GM12878 (cell line): ENCODE results near the gene PCSK6. TPM values are rescaled to one million over a fixed set of nuclear protein-coding genes. Genes with fewer than 3 reads are reported as not detected.

ENCODE experiments used
- ATAC-seq: fragments of 200-7000 bp; cut with Tn5 transposase; 3 replicates; pipeline ENCODE4 v1.9.1; 2020; ENCODE audit warnings: mild to moderate bottlenecking, moderate library complexity
- BruUV-seq: library from RNA; stranded (reverse); fragments of 400-500 nt; replicated peaks from 2 replicates; lab custom pipeline; 2021; lab: Mats Ljungman, UMichigan
- CTCF ChIA-PET: fragments of 300-600 bp; sonication (Branson Sonifier 250); formaldehyde crosslinking; extraction: SDS; loops from one replicate; lab custom pipeline; 2021; ENCODE audit warnings: inconsistent platforms; lab: Yijun Ruan, JAX
- POLR2A ChIA-PET: fragments of 350-600 bp; formaldehyde crosslinking; extraction: SDS; loops from one replicate; lab custom pipeline; 2021; ENCODE audit warnings: inconsistent platforms; lab: Charles Lee
- RAD21 ChIA-PET: fragments of 300-600 bp; sonication (Branson Sonifier 250); formaldehyde crosslinking; loops from one replicate; lab custom pipeline; 2023; ENCODE audit warnings: antibody characterized with exemption; ENCODE audit not compliant: unreplicated experiment; lab: Charles Lee
- SMC1A ChIA-PET: fragments of 300-600 bp; sonication (Branson Sonifier 250); formaldehyde crosslinking; loops from one replicate; lab custom pipeline; 2023; ENCODE audit not compliant: unreplicated experiment, uncharacterized antibody; lab: Charles Lee
- DNase-seq: peaks from one replicate; pipeline ENCODE4 v3.0.0-alpha.2; 2011; ENCODE audit warnings: low read depth, low spot score
- FAIRE-seq: peaks from 3 replicates; lab custom pipeline; 2011; peaks lifted over from hg19 to GRCh38; lab: Jason Lieb, UNC
- H2AFZ ChIP-seq: 2 replicates; pipeline ENCODE4 v1.6.0; 2011; ENCODE audit warnings: low read depth, low read length, control low read depth; ENCODE audit not compliant: control insufficient read depth
- H3K27ac ChIP-seq: 2 replicates; pipeline ENCODE4 v1.5.1; 2011; ENCODE audit warnings: control low read depth; ENCODE audit not compliant: control insufficient read depth, insufficient read depth
- H3K27me3 ChIP-seq, 2 experiments: replicated peaks in 1 of 2; 2 replicates each; pipeline versions ENCODE4 v1.6.0 to v1.6.1; 2011; ENCODE audit warnings: low read length in 1 of 2; ENCODE audit not compliant: control insufficient read depth in 2 of 2, insufficient read depth in 2 of 2
- H3K36me3 ChIP-seq, 2 experiments: 2 replicates each; pipeline ENCODE4 v1.5.1; 2011; ENCODE audit warnings: low read length in 1 of 2; ENCODE audit not compliant: control insufficient read depth in 2 of 2, insufficient read depth in 2 of 2
- H3K4me1 ChIP-seq: 2 replicates; pipeline ENCODE4 v1.6.1; 2011; ENCODE audit warnings: mild to moderate bottlenecking, low read length, moderate library complexity, mixed read lengths; ENCODE audit not compliant: control insufficient read depth, insufficient read depth
- H3K4me2 ChIP-seq: 2 replicates; pipeline ENCODE4 v1.6.0; 2011; ENCODE audit warnings: control low read depth; ENCODE audit not compliant: control insufficient read depth, insufficient read depth
- H3K4me3 ChIP-seq: fragments of 200-600 bp; sonication (generic); 2 replicates; pipeline ENCODE4 v1.5.1; 2016
- H3K79me2 ChIP-seq: 2 replicates; pipeline ENCODE4 v1.6.0; 2011; ENCODE audit warnings: low read length; ENCODE audit not compliant: control insufficient read depth, insufficient read depth
- H3K9ac ChIP-seq: 2 replicates; pipeline ENCODE4 v1.8.0; 2011; ENCODE audit warnings: low read length, control low read depth, mixed read lengths; ENCODE audit not compliant: control insufficient read depth, insufficient read depth
- H3K9me3 ChIP-seq: replicated peaks from 3 replicates; pipeline ENCODE4 v1.5.1; 2011; ENCODE audit warnings: mild to moderate bottlenecking, low read length; ENCODE audit not compliant: control insufficient read depth, insufficient read depth
- H4K20me1 ChIP-seq: 2 replicates; pipeline ENCODE4 v1.6.0; 2011; ENCODE audit not compliant: control insufficient read depth, insufficient read depth
- BACH1 ChIP-seq: fragments of 450-650 bp; IDR thresholded peaks from 2 replicates; pipeline ENCODE4 v1.6.1; 2017; ENCODE audit warnings: mild to moderate bottlenecking, borderline replicate concordance
- ETV6 ChIP-seq, 2 experiments: fragments of 450-650 bp in 1 of 2; IDR thresholded peaks in 1 of 2; conservative IDR thresholded peaks in 1 of 2; 2 replicates each; pipeline ENCODE4 v1.6.1; 2014; ENCODE audit warnings: antibody characterized with exemption in 1 of 2, borderline replicate concordance in 1 of 2, low read depth in 1 of 2, mild to moderate bottlenecking in 1 of 2, moderate library complexity in 1 of 2
- FOXK2 ChIP-seq: fragments of 450-650 bp; IDR thresholded peaks from 2 replicates; pipeline ENCODE4 v1.6.1; 2017; ENCODE audit warnings: mild to moderate bottlenecking, moderate library complexity
- GATAD2B ChIP-seq: fragments of 450-650 bp; conservative IDR thresholded peaks from 2 replicates; pipeline ENCODE4 v1.6.1; 2017; ENCODE audit warnings: low read depth, mild to moderate bottlenecking, moderate library complexity
- IRF5 ChIP-seq: fragments of 450-650 bp; IDR thresholded peaks from 2 replicates; pipeline ENCODE4 v1.6.1; 2017; ENCODE audit warnings: borderline replicate concordance
- MEF2A ChIP-seq: IDR thresholded peaks from 2 replicates; pipeline ENCODE4 v1.6.1; 2011; ENCODE audit warnings: low read depth, mild to moderate bottlenecking, low read length, moderate library complexity; ENCODE audit not compliant: insufficient read depth
- POLR2AphosphoS2 ChIP-seq: IDR thresholded peaks from 2 replicates; pipeline ENCODE4 v1.6.1; 2011; ENCODE audit warnings: low read depth, mild to moderate bottlenecking, low read length, improper control_type of control experiment, moderate library complexity
- POLR2AphosphoS5 ChIP-seq: IDR thresholded peaks from 2 replicates; pipeline ENCODE4 v1.6.1; 2011; ENCODE audit warnings: mild to moderate bottlenecking, low read length, inconsistent platforms
- PRDM15 ChIP-seq: fragments of 450-650 bp; formaldehyde crosslinking; IDR thresholded peaks from 2 replicates; pipeline ENCODE4 v1.4.0; 2020; ENCODE audit warnings: mild to moderate bottlenecking, moderate library complexity
- RFX5 ChIP-seq: IDR thresholded peaks from 2 replicates; pipeline ENCODE4 v1.6.1; 2011; ENCODE audit warnings: low read depth, low read length, improper control_type of control experiment
- SIN3A ChIP-seq: IDR thresholded peaks from 2 replicates; pipeline ENCODE4 v1.6.1; 2012; ENCODE audit warnings: low read depth, low read length, improper control_type of control experiment
- TAF1 ChIP-seq: IDR thresholded peaks from 2 replicates; pipeline ENCODE4 v1.6.1; 2011; ENCODE audit warnings: mild to moderate bottlenecking, low read depth, low read length, borderline replicate concordance
- YBX1 ChIP-seq: fragments of 450-650 bp; IDR thresholded peaks from 2 replicates; pipeline ENCODE4 v1.6.1; 2016; ENCODE audit warnings: antibody characterized with exemption
- ZBTB11 ChIP-seq: fragments of 450-650 bp; formaldehyde crosslinking; IDR thresholded peaks from 2 replicates; pipeline ENCODE4 v1.5.0; 2022; ENCODE audit warnings: mild to moderate bottlenecking, missing genetic modification characterization
- WGBS: methylation state at CpG from one replicate; pipeline ENCODE4 v1.1.6; 2016; ENCODE audit warnings: low lambda C conversion rate; ENCODE audit not compliant: insufficient replicate concordance, insufficient coverage; ENCODE audit errors: missing lambda C conversion rate; 5-methylcytosine and 5-hydroxymethylcytosine counted together
- in situ Hi-C: fragments of 300-500 bp; cut with MboI; formaldehyde crosslinking; loops from 9 replicates; pipeline ENCODE4 v1.14.3; 2018; ENCODE audit warnings: mixed read lengths
- intact Hi-C: fragments of 100-400 bp; cut with micrococcal nuclease; formaldehyde crosslinking; loops from one replicate; pipeline ENCODE4 v1.14.2; 2022; ENCODE audit not compliant: unreplicated experiment
- polyA plus RNA-seq, 11 experiments: library from polyadenylated mRNA; depleted of rRNA in 4 of 11; unstranded in 6 of 11; stranded (reverse) in 5 of 11; fragments of >200 nt; fragmentation: Nextera tagmentation in 4 of 11; fragmentation: Illumina TruSeq in 1 of 11; extraction: Ambion mirVana in 4 of 11; extraction: Trizol in 1 of 11; gene quantifications; 1 replicate in 1 of 11; 2 replicates in 10 of 11; pipeline versions ENCODE4 v1.2.1 to v1.2.3, GENCODE V29; 2011 to 2016; ENCODE audit warnings: inconsistent platforms in 2 of 11, missing spikeins in 2 of 11, low read depth in 1 of 11
- total RNA-seq, 4 experiments: library from RNA; depleted of rRNA in 3 of 4; stranded (reverse); fragments of >200 nt in 3 of 4; fragmentation: Illumina TruSeq in 1 of 4; extraction: Trizol in 1 of 4; gene quantifications; 2 replicates each; pipeline versions ENCODE4 v1.2.1 to v1.2.3, GENCODE V29; 2013 to 2021
- TF ChIP-seq, protein P1 (sequence below): IDR thresholded peaks from 2 replicates; pipeline ENCODE4 v1.6.1; 2011; ENCODE audit warnings: mild to moderate bottlenecking, low read depth, low read length, moderate library complexity; ENCODE audit not compliant: insufficient replicate concordance

The PCSK6 gene
- total and polyA plus RNA-seq, 10 of the 15 experiments (the other 5 are each of a cell fraction or from before 2014, with no cell fraction given): 0.19 to 0.67 (median 0.25) TPM; not detected in 4

GRCh38 chr15:101371081-101371480 lies 118.4 kb downstream of the PCSK6 start:
- intact Hi-C loops: no loop called here
- Histone ChIP-seq H3K4me1 (no peaks in the 10 kb centered on the region), H3K9me3 (no peaks in the 10 kb centered on the region), H3K27me3 (peaks cover 0 to 1% of the 10 kb centered on the region in 2 experiments; a peak in 3 of 4 replicates), H3K4me3 (no peak overlapping the region), H4K20me1 (no peaks in the 10 kb centered on the region), H3K27ac (no peak overlapping the region), H3K9ac (no peak overlapping the region), H3K4me2 (no peak overlapping the region), H3K36me3 (no peaks in the 10 kb centered on the region), H2AFZ (no peak overlapping the region), H3K79me2 (no peaks in the 10 kb centered on the region)
- ATAC-seq: no peak
- WGBS: 73% methylated on average over 7 of the region's 7 CpGs
- in situ Hi-C loops: no loop called here
- ChIA-PET SMC1A (no interaction called here), POLR2A (no interaction called here), RAD21 (no interaction called here), CTCF (interaction anchor here (1.1 kb wide), 1 partner anchor 284 kb away, joined by 3 read pairs; no protein-coding TSS in a partner anchor)
- no TSS peak for BruUV-seq
- no peak for DNase-seq
- no peak for FAIRE-seq
- TF ChIP-seq BACH1: no peak
- TF ChIP-seq PRDM15 (CRISPR knock-in tag): no peak
- TF ChIP-seq FOXK2: no peak
- TF ChIP-seq MEF2A: no peak
- TF ChIP-seq TAF1: no peak
- no peak for TF ChIP-seq GATAD2B
- TF ChIP-seq SIN3A: no peak
- no peak for TF ChIP-seq RFX5
- no peak for TF ChIP-seq ETV6 (conservative IDR thresholded peaks at IDR 0.05 in 1 of 2, IDR thresholded peaks at IDR 0.05 in 1 of 2; ENCODE audit: borderline replicate concordance in 1 of 2, low read depth in 1 of 2)
- TF ChIP-seq POLR2AphosphoS5: no peak
- no peak for TF ChIP-seq IRF5
- TF ChIP-seq YBX1: no peak
- TF ChIP-seq, protein P1, sequence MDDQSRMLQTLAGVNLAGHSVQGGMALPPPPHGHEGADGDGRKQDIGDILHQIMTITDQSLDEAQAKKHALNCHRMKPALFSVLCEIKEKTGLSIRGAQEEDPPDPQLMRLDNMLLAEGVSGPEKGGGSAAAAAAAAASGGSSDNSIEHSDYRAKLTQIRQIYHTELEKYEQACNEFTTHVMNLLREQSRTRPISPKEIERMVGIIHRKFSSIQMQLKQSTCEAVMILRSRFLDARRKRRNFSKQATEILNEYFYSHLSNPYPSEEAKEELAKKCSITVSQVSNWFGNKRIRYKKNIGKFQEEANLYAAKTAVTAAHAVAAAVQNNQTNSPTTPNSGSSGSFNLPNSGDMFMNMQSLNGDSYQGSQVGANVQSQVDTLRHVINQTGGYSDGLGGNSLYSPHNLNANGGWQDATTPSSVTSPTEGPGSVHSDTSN: no peak
- TF ChIP-seq ZBTB11 (CRISPR knock-in tag): no peak
- no peak for TF ChIP-seq POLR2AphosphoS2
